ENCODE measurements around the gene TPM4. TPM values are rescaled to one million over a fixed set of nuclear protein-coding genes. Genes with fewer than 3 reads are reported as not detected.

Gene TPM4
- total RNA-seq, 2 donors from 2014 or later = 462 to 510 TPM

GRCh38 chr19:16036941-16037340 is 39.4 kb upstream of the TPM4 start:
- ATAC-seq = no peak
- no peaks in the 10 kb centered on the region for H3K4me1 Mint-ChIP-seq (ENCODE audit: low read depth in 2 of 2)
- H3K36me3 Mint-ChIP-seq = no peaks in the 10 kb centered on the region
- DNase-seq (ENCODE audit: low spot score) = no peak
- H3K27ac Mint-ChIP-seq = no peak overlapping the region
- H3K27me3 Mint-ChIP-seq = no peaks in the 10 kb centered on the region
- H3K4me3 Mint-ChIP-seq = no peak overlapping the region
- H3K9me3 Mint-ChIP-seq = no peaks in the 10 kb centered on the region

GRCh38 chr19:16037424-16038195 is 38.7 kb upstream of the TPM4 start:
- no peak for DNase-seq (ENCODE audit: low spot score)

GRCh38 chr19:16038196-16038695 is 38.0 kb upstream of the TPM4 start:
- Mint-ChIP-seq H3K4me1 (ENCODE audit: low read depth in 2 of 2) (peaks cover 4 to 6% of the 10 kb centered on the region in 2 donors), H3K27ac (no peak overlapping the region), H3K4me3 (no peak overlapping the region), H3K9me3 (no peaks in the 10 kb centered on the region), H3K36me3 (no peaks in the 10 kb centered on the region), H3K27me3 (no peaks in the 10 kb centered on the region)
- DNase-seq (ENCODE audit: low spot score) (no peak), ATAC-seq (no peak)

More at GRCh38 chr19:16037424-16038195, 38.7 kb upstream of the TPM4 start:
- H3K4me1 Mint-ChIP-seq (ENCODE audit: low read depth in 2 of 2) = peaks cover 3 to 5% of the 10 kb centered on the region in 2 donors
- H3K36me3 Mint-ChIP-seq = no peaks in the 10 kb centered on the region
- no peaks in the 10 kb centered on the region for H3K9me3 Mint-ChIP-seq
- H3K4me3 Mint-ChIP-seq = no peak overlapping the region
- H3K27ac Mint-ChIP-seq = no peak overlapping the region
- no peak for ATAC-seq
- no peaks in the 10 kb centered on the region for H3K27me3 Mint-ChIP-seq

DNA sequence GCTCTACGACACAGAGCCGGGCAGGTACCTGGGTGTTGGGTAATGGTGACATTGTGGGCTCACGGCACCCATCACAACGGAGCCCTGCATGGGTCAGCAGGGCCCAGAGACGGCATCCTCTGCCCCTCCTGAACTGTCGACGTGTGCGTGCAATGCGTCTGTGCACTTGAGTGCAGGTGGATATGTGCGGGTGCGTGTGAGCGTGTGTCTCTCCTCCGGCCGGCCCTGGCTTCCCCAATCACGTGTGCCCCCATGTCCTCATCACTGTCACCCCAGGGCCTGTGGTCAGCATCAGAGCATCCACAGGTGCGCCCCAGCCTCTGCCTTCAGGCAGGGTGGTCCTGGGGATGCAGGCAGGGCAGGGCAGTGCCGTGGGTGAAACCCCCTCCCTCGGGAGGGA is 37.2 kb upstream of the TPM4 start:
- Mint-ChIP-seq H3K27ac (no peak overlapping the region), H3K9me3 (no peaks in the 10 kb centered on the region), H3K4me3 (no peak overlapping the region), H3K36me3 (no peaks in the 10 kb centered on the region), H3K27me3 (no peaks in the 10 kb centered on the region), H3K4me1 (ENCODE audit: low read depth in 2 of 2) (peaks cover 4 to 6% of the 10 kb centered on the region in 2 donors)
- DNase-seq (ENCODE audit: low spot score) (no peak), ATAC-seq (no peak)

GRCh38 chr19:16039545-16039944 is 36.8 kb upstream of the TPM4 start:
- H3K4me1 Mint-ChIP-seq (ENCODE audit: low read depth in 2 of 2) = peaks cover 4 to 6% of the 10 kb centered on the region in 2 donors
- no peak overlapping the region for H3K4me3 Mint-ChIP-seq

GRCh38 chr19:16040642-16041041 is 35.7 kb upstream of the TPM4 start:
- H3K9me3 Mint-ChIP-seq = no peaks in the 10 kb centered on the region
- H3K27ac Mint-ChIP-seq = no peak overlapping the region
- no peak overlapping the region for H3K4me3 Mint-ChIP-seq
- peaks cover 4 to 6% of the 10 kb centered on the region in 2 donors for H3K4me1 Mint-ChIP-seq (ENCODE audit: low read depth in 2 of 2)
- H3K36me3 Mint-ChIP-seq = no peaks in the 10 kb centered on the region
- H3K27me3 Mint-ChIP-seq = no peaks in the 10 kb centered on the region
- DNase-seq (ENCODE audit: low spot score) = no peak
- no peak for ATAC-seq

More at GRCh38 chr19:16039545-16039944, 36.8 kb upstream of the TPM4 start:
- no peak overlapping the region for H3K27ac Mint-ChIP-seq
- ATAC-seq (no peak), DNase-seq (ENCODE audit: low spot score) (no peak)
- no peaks in the 10 kb centered on the region for H3K27me3 Mint-ChIP-seq
- H3K36me3 Mint-ChIP-seq = no peaks in the 10 kb centered on the region
- no peaks in the 10 kb centered on the region for H3K9me3 Mint-ChIP-seq

GRCh38 chr19:16041299-16041990 is 34.9 kb upstream of the TPM4 start:
- Mint-ChIP-seq H3K4me1 (ENCODE audit: low read depth in 2 of 2) (peaks cover 4 to 6% of the 10 kb centered on the region in 2 donors), H3K9me3 (no peaks in the 10 kb centered on the region), H3K27ac (peak overlapping the region in 1 of 2 donors; percentile 9), H3K36me3 (no peaks in the 10 kb centered on the region), H3K27me3 (no peaks in the 10 kb centered on the region), H3K4me3 (no peak overlapping the region)
- peak; percentile 68 to 80 for ATAC-seq
- DNase-seq (ENCODE audit: low spot score) = peak; percentile 82

DNA sequence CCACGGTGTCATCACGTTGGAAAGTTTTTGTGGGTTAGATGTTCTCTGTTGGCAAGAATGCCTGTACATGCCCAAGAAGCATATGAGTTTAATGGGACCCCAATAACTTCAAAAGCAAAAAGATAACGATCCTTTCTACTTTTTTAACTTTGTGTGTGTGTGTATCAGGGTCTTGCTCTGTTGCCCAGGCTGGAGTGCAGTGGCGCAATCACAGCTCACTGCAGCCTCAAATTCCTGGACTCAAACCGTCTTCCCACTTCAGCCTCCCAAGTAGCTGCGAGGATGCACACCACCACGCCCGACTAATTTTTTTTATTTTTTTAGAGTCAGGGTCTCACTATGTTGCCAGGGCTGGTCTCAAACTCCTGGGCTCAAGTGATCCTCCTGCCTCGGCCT is 34.3 kb upstream of the TPM4 start:
- H3K27ac Mint-ChIP-seq = peak overlapping the region in 1 of 2 donors; percentile 9

GRCh38 chr19:16042533-16043085 is 33.7 kb upstream of the TPM4 start:
- H3K4me3 Mint-ChIP-seq = no peak overlapping the region
- no peaks in the 10 kb centered on the region for H3K27me3 Mint-ChIP-seq
- DNase-seq (ENCODE audit: low spot score) = no peak
- peaks cover 4 to 6% of the 10 kb centered on the region in 2 donors for H3K4me1 Mint-ChIP-seq (ENCODE audit: low read depth in 2 of 2)
- H3K9me3 Mint-ChIP-seq = no peaks in the 10 kb centered on the region
- H3K36me3 Mint-ChIP-seq = no peaks in the 10 kb centered on the region
- peak overlapping the region in 1 of 2 donors; percentile 9 for H3K27ac Mint-ChIP-seq
- no peak for ATAC-seq

More for the DNA sequence above, 34.3 kb upstream of the TPM4 start:
- Mint-ChIP-seq H3K27me3 (no peaks in the 10 kb centered on the region), H3K9me3 (no peaks in the 10 kb centered on the region), H3K4me1 (ENCODE audit: low read depth in 2 of 2) (peaks cover 4 to 6% of the 10 kb centered on the region in 2 donors), H3K36me3 (no peaks in the 10 kb centered on the region), H3K4me3 (no peak overlapping the region)
- no peak for ATAC-seq
- DNase-seq (ENCODE audit: low spot score) = no peak

- peak overlapping the region in 1 of 2 donors; percentile 38 for H3K27ac Mint-ChIP-seq
These were observed 33.0 kb upstream of the TPM4 start for GRCh38 chr19:16043156-16043757.

DNA sequence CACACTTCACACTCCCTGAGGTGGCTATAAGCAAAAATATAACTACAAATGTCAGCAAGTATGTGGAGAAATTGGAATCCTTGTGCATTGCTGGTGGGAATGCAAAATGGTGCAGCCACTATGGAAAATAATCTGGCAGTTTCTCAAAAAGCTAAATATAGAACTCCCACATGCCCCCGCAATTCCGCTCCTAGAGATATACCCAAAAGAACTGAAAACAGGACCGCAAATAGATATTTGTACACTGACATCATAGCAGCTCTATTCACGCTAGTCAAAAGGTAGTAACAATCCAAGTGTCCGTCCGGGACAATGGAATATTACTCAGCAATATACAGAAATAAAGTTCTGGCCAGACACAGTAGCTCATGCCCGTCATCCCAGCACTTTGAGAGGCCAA is 31.5 kb upstream of the TPM4 start:
- ATAC-seq (no peak), DNase-seq (ENCODE audit: low spot score) (no peak)
- H3K9me3 Mint-ChIP-seq = no peaks in the 10 kb centered on the region
- H3K27ac Mint-ChIP-seq = no peak overlapping the region
- no peaks in the 10 kb centered on the region for H3K27me3 Mint-ChIP-seq
- H3K4me1 Mint-ChIP-seq (ENCODE audit: low read depth in 2 of 2) = peaks cover 4 to 6% of the 10 kb centered on the region in 2 donors
- H3K4me3 Mint-ChIP-seq = no peak overlapping the region
- H3K36me3 Mint-ChIP-seq = no peaks in the 10 kb centered on the region

More at GRCh38 chr19:16043156-16043757, 33.0 kb upstream of the TPM4 start:
- ATAC-seq (no peak), DNase-seq (ENCODE audit: low spot score) (no peak)
- peaks cover 4 to 6% of the 10 kb centered on the region in 2 donors for H3K4me1 Mint-ChIP-seq (ENCODE audit: low read depth in 2 of 2)
- no peaks in the 10 kb centered on the region for H3K27me3 Mint-ChIP-seq
- H3K9me3 Mint-ChIP-seq = no peaks in the 10 kb centered on the region
- no peak overlapping the region for H3K4me3 Mint-ChIP-seq
- no peaks in the 10 kb centered on the region for H3K36me3 Mint-ChIP-seq

DNA sequence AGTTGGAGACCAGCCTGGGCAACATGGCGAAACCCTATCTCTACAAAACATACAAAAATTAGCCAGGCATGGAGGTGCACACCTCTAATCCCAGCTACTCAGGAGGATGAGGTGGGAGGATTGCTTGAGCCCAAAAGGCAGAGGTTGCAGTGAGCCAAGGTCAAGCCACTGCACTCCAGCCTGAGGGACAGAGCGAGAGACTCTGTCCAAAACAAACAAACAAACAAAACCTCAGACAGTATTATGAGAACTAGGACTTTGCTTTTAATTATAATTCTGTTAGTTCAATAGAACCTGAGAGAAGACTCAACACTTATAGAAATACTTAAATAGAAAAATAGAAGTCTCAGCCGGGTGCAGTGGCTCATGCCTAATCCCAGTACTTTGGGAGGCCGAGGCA is 31.1 kb upstream of the TPM4 start:
- Mint-ChIP-seq H3K27me3 (no peaks in the 10 kb centered on the region), H3K36me3 (no peaks in the 10 kb centered on the region), H3K4me1 (ENCODE audit: low read depth in 2 of 2) (peaks cover 4 to 6% of the 10 kb centered on the region in 2 donors), H3K9me3 (no peaks in the 10 kb centered on the region), H3K4me3 (no peak overlapping the region), H3K27ac (no peak overlapping the region)
- ATAC-seq = no peak
- DNase-seq (ENCODE audit: low spot score) = no peak

- no peak for DNase-seq (ENCODE audit: low spot score)
- Mint-ChIP-seq H3K36me3 (no peaks in the 10 kb centered on the region), H3K9me3 (no peaks in the 10 kb centered on the region), H3K27me3 (no peaks in the 10 kb centered on the region), H3K27ac (no peak overlapping the region), H3K4me1 (ENCODE audit: low read depth in 2 of 2) (peaks cover 4 to 6% of the 10 kb centered on the region in 2 donors), H3K4me3 (no peak overlapping the region)
- ATAC-seq = no peak
These were observed 30.4 kb upstream of the TPM4 start for GRCh38 chr19:16045893-16046292.

All from natural killer cell treated with Interleukin-12 subunit alpha and Interleukin-12 subunit beta and Interleukin-15 and Interleukin-18, amount 100 ng/mL, for 72 hours (primary cell).